GM23338 (cell line): Measurements from ENCODE around the gene ADAMTS1. TPM values are rescaled to one million over a fixed set of nuclear protein-coding genes. Genes with fewer than 3 reads are reported as not detected.

Experiments
- ATAC-seq: fragments of 200-7000 bp; cut with Tn5 transposase; 3 replicates; pipeline ENCODE4 v1.9.1; 2020
- DNase-seq: peaks from one replicate; pipeline ENCODE4 v3.0.0-alpha.2; 2015; ENCODE audit warnings: low spot score
- H2AFZ ChIP-seq: fragments of 200-600 bp; sonication (generic); 2 replicates; pipeline ENCODE4 v1.8.0; 2016; ENCODE audit warnings: antibody characterized with exemption, mild to moderate bottlenecking, moderate library complexity
- H3F3A ChIP-seq: fragments of 200-600 bp; sonication (generic); replicated peaks from 2 replicates; pipeline ENCODE4 v1.8.0; 2017; ENCODE audit warnings: antibody characterized with exemption, mixed run types, low read depth
- H3K27ac ChIP-seq: fragments of 200-600 bp; sonication (generic); 2 replicates; pipeline ENCODE4 v1.6.1; 2016; ENCODE audit warnings: low read depth
- H3K27me3 ChIP-seq: fragments of 200-600 bp; sonication (generic); 2 replicates; pipeline ENCODE4 v1.8.0; 2016; ENCODE audit warnings: mild to moderate bottlenecking, mixed run types, moderate library complexity; ENCODE audit not compliant: insufficient read depth
- H3K36me3 ChIP-seq: fragments of 200-600 bp; sonication (generic); 2 replicates; pipeline ENCODE4 v1.8.0; 2016; ENCODE audit warnings: mild to moderate bottlenecking; ENCODE audit not compliant: insufficient read depth
- H3K4me1 ChIP-seq: fragments of 200-600 bp; sonication (generic); 2 replicates; pipeline ENCODE4 v1.8.0; 2016; ENCODE audit warnings: mild to moderate bottlenecking, moderate library complexity; ENCODE audit not compliant: insufficient read depth
- H3K4me2 ChIP-seq: fragments of 200-600 bp; sonication (generic); 2 replicates; pipeline ENCODE4 v1.7.1; 2017; ENCODE audit warnings: mixed run types
- H3K4me3 ChIP-seq: fragments of 200-600 bp; sonication (generic); 2 replicates; pipeline ENCODE4 v1.6.1; 2016; ENCODE audit warnings: mixed run types
- H3K79me2 ChIP-seq: fragments of 200-600 bp; sonication (generic); replicated peaks from 2 replicates; pipeline ENCODE4 v1.8.0; 2017; ENCODE audit warnings: mild to moderate bottlenecking; ENCODE audit not compliant: insufficient read depth
- H3K9me2 ChIP-seq: fragments of 200-600 bp; sonication (generic); 2 replicates; pipeline ENCODE4 v1.8.0; 2017; ENCODE audit not compliant: insufficient read depth
- H4K20me1 ChIP-seq: fragments of 200-600 bp; sonication (generic); replicated peaks from 2 replicates; pipeline ENCODE4 v1.8.0; 2017; ENCODE audit warnings: mild to moderate bottlenecking; ENCODE audit not compliant: insufficient read depth
- H3K27ac Mint-ChIP-seq: 2 replicates; pipeline ENCODE4 v1.8.0; 2020; ENCODE audit warnings: inconsistent platforms, mild to moderate bottlenecking, moderate library complexity, mixed read lengths
- H3K27me3 Mint-ChIP-seq: 3 replicates; pipeline ENCODE4 v1.8.0; 2022; ENCODE audit warnings: low read depth, mild to moderate bottlenecking, moderate library complexity, mixed read lengths, inconsistent platforms; ENCODE audit not compliant: insufficient read depth, poor library complexity
- H3K36me3 Mint-ChIP-seq: 3 replicates; pipeline ENCODE4 v1.8.0; 2021; ENCODE audit warnings: low read depth, mild to moderate bottlenecking, inconsistent platforms, moderate library complexity, mixed read lengths
- H3K4me1 Mint-ChIP-seq: 3 replicates; pipeline ENCODE4 v1.8.0; 2020; ENCODE audit warnings: mild to moderate bottlenecking, inconsistent platforms, mixed read lengths
- H3K4me3 Mint-ChIP-seq: 3 replicates; pipeline ENCODE4 v1.8.0; 2021; ENCODE audit warnings: moderate library complexity, mild to moderate bottlenecking, inconsistent platforms, mixed read lengths
- H3K9me3 Mint-ChIP-seq: 3 replicates; pipeline ENCODE4 v1.8.0; 2020; ENCODE audit warnings: moderate library complexity, mild to moderate bottlenecking, inconsistent platforms, mixed read lengths
- EZH2 ChIP-seq: fragments of 200-600 bp; sonication (generic); IDR thresholded peaks from one replicate; pipeline ENCODE4 v1.8.0; 2017; ENCODE audit warnings: antibody characterized with exemption, mild to moderate bottlenecking, low read depth; ENCODE audit not compliant: unreplicated experiment
- EZH2phosphoT487 ChIP-seq: fragments of 200-600 bp; sonication (generic); IDR thresholded peaks from one replicate; pipeline ENCODE4 v1.8.1; 2018; ENCODE audit warnings: antibody characterized with exemption; ENCODE audit not compliant: unreplicated experiment
- JUNB ChIP-seq: IDR thresholded peaks from one replicate; pipeline ENCODE4 v1.6.1; 2016; ENCODE audit warnings: antibody characterized with exemption; ENCODE audit not compliant: unreplicated experiment
- STAT1 ChIP-seq: IDR thresholded peaks from one replicate; pipeline ENCODE4 v1.6.1; 2016; ENCODE audit warnings: antibody characterized with exemption; ENCODE audit not compliant: unreplicated experiment
- polyA plus RNA-seq: library from polyadenylated mRNA; unstranded; fragments of >200 nt; fragmentation: Nextera tagmentation; extraction: Ambion mirVana; gene quantifications from 2 replicates; pipeline ENCODE4 v1.2.1, GENCODE V29; 2016
- total RNA-seq: library from RNA; depleted of rRNA; stranded (reverse); fragments of >200 nt; shearing (Covaris generic); gene quantifications from 2 replicates; pipeline ENCODE4 v1.2.3, GENCODE V29; 2014
- TF ChIP-seq, protein P1 (sequence below): fragments of 250-450 bp; sonication (Bioruptor Pico); IDR thresholded peaks from 2 replicates; pipeline ENCODE4 v1.5.0; 2020; ENCODE audit warnings: mild to moderate bottlenecking, moderate library complexity
- TF ChIP-seq, protein P2 (sequence below): IDR thresholded peaks from 2 replicates; pipeline ENCODE4 v1.6.1; 2016; ENCODE audit warnings: antibody characterized with exemption

The ADAMTS1 gene
- total and polyA plus RNA-seq, 2 experiments from 2014 or later = 6.1 to 15.4 TPM

DNA sequence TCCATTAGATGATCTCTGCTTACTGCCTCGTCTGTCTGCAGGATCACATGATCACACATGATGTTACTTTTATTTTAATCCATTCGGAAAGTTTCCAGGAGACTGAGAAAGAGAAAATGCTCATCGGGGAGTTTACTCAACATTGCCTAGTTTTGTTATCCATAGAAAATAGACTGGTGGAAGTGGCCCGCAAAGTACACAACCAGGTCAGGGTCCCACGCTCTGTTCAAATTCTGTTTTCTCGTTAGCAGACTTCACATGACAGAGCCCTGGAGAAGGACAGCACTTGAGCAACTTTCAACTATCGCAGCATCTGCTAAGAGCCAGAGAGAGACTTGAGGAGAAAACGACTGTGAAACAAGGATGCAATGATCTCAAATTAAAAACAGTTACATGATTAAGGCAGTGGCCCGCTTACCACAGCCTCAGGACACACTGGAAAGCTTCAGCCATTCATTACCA, 44.2 kb downstream of the ADAMTS1 start:
- H3K4me2 ChIP-seq = no peak overlapping the region
- TF ChIP-seq EZH2phosphoT487 = no peak
- TF ChIP-seq STAT1 = no peak
- DNase-seq = no peak
- no peaks in the 10 kb centered on the region for H4K20me1 ChIP-seq
- Mint-ChIP-seq H3K4me1 (peaks cover 12% of the 10 kb centered on the region), H3K27ac (peak overlapping the region; percentile 24; the same call in 1 of the 2 replicates), H3K4me3 (no peak overlapping the region), H3K9me3 (no peaks in the 10 kb centered on the region), H3K27me3 (no peaks in the 10 kb centered on the region), H3K36me3 (no peaks in the 10 kb centered on the region)
- no peak for ATAC-seq
- H3K27ac ChIP-seq = no peak overlapping the region
- H3K4me3 ChIP-seq = no peak overlapping the region
- H2AFZ ChIP-seq = peak overlapping the region; percentile 52; the same call in 1 of the 2 replicates
- no peaks in the 10 kb centered on the region for H3K36me3 ChIP-seq
- H3K4me1 ChIP-seq = peaks cover 7% of the 10 kb centered on the region; the same call in 1 of the 2 replicates
- 0 out of 2 replicates have a peak, but pooled peaks cover 5% of the 10 kb centered on the region for H3K9me2 ChIP-seq
- no peaks in the 10 kb centered on the region for H3K79me2 ChIP-seq
- H3F3A ChIP-seq = no peaks in the 10 kb centered on the region
- H3K27me3 ChIP-seq = no peaks in the 10 kb centered on the region

DNA sequence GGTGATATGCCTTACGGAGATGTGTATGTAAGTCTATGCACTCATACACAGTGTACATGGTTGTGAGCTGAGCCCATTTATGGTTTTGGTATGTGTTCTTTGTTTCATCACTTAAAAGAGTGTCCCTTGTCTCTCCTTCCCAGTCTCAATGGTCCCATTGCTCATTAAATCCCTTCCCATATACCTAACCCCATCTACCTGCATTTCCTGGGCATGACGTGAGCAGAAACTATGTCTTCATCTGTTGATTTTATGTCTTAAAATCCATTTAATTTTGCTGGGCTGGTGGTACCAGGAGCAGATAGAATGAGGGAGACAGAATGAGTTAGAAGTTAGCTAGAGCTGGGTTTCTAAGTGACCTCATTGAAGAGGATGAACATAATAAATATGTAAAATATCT, 44.8 kb downstream of the ADAMTS1 start:
- H3K4me2 ChIP-seq = no peak overlapping the region
- peaks cover 7% of the 10 kb centered on the region; the same call in 1 of the 2 replicates for H3K4me1 ChIP-seq
- no peaks in the 10 kb centered on the region for H3K36me3 ChIP-seq
- no peaks in the 10 kb centered on the region for H3K79me2 ChIP-seq
- no peak for ATAC-seq
- no peaks in the 10 kb centered on the region for H4K20me1 ChIP-seq
- TF ChIP-seq, protein P1, sequence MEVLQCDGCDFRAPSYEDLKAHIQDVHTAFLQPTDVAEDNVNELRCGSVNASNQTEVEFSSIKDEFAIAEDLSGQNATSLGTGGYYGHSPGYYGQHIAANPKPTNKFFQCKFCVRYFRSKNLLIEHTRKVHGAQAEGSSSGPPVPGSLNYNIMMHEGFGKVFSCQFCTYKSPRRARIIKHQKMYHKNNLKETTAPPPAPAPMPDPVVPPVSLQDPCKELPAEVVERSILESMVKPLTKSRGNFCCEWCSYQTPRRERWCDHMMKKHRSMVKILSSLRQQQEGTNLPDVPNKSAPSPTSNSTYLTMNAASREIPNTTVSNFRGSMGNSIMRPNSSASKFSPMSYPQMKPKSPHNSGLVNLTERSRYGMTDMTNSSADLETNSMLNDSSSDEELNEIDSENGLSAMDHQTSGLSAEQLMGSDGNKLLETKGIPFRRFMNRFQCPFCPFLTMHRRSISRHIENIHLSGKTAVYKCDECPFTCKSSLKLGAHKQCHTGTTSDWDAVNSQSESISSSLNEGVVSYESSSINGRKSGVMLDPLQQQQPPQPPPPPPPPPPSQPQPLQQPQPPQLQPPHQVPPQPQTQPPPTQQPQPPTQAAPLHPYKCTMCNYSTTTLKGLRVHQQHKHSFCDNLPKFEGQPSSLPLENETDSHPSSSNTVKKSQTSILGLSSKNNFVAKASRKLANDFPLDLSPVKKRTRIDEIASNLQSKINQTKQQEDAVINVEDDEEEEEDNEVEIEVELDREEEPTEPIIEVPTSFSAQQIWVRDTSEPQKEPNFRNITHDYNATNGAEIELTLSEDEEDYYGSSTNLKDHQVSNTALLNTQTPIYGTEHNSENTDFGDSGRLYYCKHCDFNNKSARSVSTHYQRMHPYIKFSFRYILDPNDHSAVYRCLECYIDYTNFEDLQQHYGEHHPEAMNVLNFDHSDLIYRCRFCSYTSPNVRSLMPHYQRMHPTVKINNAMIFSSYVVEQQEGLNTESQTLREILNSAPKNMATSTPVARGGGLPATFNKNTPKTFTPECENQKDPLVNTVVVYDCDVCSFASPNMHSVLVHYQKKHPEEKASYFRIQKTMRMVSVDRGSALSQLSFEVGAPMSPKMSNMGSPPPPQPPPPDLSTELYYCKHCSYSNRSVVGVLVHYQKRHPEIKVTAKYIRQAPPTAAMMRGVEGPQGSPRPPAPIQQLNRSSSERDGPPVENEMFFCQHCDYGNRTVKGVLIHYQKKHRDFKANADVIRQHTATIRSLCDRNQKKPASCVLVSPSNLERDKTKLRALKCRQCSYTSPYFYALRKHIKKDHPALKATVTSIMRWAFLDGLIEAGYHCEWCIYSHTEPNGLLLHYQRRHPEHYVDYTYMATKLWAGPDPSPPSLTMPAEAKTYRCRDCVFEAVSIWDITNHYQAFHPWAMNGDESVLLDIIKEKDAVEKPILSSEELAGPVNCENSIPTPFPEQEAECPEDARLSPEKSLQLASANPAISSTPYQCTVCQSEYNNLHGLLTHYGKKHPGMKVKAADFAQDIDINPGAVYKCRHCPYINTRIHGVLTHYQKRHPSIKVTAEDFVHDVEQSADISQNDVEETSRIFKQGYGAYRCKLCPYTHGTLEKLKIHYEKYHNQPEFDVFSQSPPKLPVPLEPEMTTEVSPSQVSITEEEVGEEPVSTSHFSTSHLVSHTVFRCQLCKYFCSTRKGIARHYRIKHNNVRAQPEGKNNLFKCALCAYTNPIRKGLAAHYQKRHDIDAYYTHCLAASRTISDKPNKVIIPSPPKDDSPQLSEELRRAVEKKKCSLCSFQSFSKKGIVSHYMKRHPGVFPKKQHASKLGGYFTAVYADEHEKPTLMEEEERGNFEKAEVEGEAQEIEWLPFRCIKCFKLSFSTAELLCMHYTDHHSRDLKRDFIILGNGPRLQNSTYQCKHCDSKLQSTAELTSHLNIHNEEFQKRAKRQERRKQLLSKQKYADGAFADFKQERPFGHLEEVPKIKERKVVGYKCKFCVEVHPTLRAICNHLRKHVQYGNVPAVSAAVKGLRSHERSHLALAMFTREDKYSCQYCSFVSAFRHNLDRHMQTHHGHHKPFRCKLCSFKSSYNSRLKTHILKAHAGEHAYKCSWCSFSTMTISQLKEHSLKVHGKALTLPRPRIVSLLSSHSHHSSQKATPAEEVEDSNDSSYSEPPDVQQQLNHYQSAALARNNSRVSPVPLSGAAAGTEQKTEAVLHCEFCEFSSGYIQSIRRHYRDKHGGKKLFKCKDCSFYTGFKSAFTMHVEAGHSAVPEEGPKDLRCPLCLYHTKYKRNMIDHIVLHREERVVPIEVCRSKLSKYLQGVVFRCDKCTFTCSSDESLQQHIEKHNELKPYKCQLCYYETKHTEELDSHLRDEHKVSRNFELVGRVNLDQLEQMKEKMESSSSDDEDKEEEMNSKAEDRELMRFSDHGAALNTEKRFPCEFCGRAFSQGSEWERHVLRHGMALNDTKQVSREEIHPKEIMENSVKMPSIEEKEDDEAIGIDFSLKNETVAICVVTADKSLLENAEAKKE = no peak
- TF ChIP-seq EZH2 (no peak), JUNB (no peak)
- TF ChIP-seq, protein P2, sequence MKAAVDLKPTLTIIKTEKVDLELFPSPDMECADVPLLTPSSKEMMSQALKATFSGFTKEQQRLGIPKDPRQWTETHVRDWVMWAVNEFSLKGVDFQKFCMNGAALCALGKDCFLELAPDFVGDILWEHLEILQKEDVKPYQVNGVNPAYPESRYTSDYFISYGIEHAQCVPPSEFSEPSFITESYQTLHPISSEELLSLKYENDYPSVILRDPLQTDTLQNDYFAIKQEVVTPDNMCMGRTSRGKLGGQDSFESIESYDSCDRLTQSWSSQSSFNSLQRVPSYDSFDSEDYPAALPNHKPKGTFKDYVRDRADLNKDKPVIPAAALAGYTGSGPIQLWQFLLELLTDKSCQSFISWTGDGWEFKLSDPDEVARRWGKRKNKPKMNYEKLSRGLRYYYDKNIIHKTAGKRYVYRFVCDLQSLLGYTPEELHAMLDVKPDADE = no peak
- H3K27me3 ChIP-seq = no peaks in the 10 kb centered on the region
- H3K4me3 ChIP-seq = no peak overlapping the region
- Mint-ChIP-seq H3K36me3 (no peaks in the 10 kb centered on the region), H3K4me3 (no peak overlapping the region), H3K9me3 (no peaks in the 10 kb centered on the region), H3K4me1 (peaks cover 12% of the 10 kb centered on the region), H3K27me3 (no peaks in the 10 kb centered on the region), H3K27ac (no peak overlapping the region)
- DNase-seq = no peak
- H3K9me2 ChIP-seq = 0 out of 2 replicates have a peak, but pooled peaks cover 5% of the 10 kb centered on the region
- H3K27ac ChIP-seq = no peak overlapping the region
- H2AFZ ChIP-seq = no peak overlapping the region; the same call in 1 of the 2 replicates
- no peaks in the 10 kb centered on the region for H3F3A ChIP-seq
